Dedifferentiated amniotic fluid mesenchymal stem cell (primary cell): ENCODE results near the gene KCNJ15.

Experiments
- DNase-seq: peaks from one replicate; pipeline ENCODE4 v3.0.0-alpha.2; 2016; ENCODE audit errors: extremely low spot score

Gene KCNJ15

DNA sequence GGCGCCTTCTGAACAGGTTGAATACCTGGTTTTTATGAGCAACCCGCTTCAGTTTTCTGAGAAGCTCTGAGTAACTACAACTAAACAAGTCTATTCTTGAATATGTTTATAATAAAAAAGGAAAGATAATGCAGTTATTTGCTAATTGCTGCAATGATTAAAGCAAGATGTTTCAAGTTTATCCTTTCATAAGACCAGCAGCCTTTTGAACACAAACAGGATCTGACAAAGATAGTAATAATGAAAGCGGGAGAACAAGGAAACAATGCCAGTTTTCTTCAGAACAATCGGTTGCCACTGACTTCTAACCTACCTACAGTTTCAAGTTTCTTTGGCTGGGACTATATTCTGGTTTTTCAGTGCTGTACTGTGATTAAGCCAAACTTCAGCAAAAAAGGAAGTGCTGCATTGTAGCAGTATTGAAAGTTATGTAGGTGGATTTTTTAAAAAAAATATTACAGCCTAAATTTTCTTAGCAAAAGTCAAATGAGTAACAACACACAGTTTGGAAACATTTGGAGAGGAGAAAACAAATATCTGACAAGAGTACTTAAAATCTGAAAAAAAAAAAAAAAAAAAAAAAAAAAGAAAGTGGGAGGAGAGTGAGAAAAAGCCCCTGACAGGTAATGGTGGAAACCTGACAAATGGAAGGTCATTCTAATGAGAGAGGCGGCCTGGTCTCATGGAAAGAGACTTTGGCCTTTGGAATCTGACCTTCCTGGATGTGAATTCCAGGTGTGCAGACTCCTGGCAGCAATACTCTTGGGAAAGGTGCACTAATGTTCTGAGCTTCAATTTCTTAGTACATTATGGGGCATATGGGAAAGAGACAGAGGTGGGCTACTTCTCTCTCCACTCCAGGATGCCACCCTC is 11.4 kb downstream of the KCNJ15 start:
- no peak for DNase-seq

DNA sequence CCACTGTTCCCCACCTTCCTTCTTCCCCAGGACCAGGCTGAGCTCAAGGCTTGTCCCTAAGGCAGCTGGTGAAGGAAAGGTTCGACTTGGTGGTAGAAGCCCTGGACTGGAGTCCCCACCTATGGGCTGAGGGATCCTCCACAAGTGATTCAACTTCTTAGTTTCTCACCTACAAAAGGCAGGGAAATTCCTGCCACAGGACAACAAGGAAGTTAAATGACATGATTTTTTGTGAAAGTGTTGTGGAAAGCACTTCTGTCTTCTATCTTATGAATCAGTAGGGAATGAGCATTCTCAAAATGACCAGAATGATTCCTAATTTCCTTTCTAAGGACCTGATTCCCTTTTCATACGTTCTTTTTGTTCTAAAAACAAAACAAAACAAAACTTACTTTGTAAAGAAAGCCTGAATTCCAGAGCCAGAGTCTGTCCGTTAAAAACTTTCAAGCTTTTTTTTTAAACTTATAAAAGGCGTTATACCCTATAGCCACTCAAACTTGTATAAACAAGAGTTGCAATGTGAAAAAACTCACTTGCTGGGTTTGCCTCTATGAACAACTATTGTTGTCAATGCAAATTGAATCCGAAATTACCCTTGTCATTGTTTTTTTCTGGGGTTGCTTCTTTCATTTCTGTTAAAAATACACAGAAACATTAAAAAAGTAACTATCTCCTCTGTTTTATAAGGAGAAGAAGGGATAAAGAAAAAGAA is 12.2 kb downstream of the KCNJ15 start:
- no peak for DNase-seq

DNA sequence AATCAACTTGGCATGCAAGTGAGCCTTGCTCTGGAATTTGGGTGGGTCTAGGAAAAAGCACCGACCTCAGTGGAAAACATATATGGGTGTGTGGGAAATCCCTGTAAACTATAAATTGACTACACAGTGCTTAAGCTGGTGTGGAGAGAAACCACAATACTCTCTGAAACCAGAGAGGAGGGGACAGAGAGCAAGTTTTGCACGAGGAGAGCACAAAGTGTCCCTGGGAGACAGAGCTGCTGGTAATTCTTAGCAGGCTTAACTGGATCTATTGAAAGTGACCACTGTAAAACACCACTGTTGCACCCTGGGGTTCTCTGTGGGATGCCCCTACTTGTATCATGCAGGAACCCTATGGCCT is 12.8 kb downstream of the KCNJ15 start:
- DNase-seq = no peak

DNA sequence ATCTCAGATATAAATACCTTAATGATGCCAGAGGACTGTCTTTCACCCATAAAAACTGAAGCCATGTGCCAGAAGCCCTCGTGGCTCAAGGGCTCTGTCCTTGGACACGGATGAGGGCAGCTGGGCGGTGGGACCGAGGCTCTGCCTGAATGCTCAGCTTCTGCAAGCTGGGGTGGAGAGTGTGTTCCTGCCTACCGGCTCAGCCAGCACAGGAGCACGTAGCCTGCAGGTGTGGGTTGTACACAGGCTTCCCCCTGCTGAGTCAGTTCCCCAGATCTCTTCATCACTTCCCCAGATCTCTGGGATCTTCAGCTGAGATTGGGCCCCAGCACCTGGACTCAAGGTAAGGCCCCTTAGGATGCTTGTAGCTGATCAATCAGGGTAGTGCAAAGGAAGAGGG is 15.4 kb downstream of the KCNJ15 start:
- no peak for DNase-seq

DNA sequence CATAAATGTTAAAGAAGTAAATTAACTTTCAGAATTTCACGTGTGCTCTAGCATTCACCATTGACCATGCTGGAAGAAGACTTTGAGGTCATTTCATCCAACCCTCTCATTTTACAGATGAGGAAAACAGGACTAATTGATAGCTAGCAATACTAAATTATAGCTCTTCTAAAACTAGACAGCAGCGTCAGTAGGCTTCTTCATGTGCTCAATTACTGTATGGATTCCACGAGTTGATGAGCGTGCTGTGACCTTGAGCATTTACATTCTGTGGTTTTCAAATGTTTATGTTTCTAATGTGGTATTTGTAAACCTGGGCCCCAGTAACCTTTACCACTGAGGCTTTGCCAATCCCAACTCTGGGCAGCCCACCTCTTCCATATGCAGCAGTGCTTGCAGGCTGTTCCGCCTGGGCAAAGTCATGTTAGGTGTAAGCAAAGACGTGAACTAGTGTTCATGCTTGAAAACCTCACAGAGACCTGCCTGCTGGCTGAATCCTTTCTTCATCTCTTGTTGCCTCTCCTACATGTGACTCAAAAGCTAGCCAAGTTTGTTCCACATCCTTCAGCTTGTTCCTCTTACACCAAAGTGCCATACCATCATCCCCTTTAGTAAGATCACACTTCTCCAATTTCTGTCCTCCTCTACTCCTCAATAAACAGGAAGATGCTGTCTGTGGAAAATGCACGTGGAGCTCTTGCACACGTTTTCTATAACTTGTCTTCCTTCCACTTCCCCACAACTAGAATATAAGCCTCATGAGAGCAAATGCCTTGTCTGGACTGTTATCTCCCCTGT is 17.2 kb downstream of the KCNJ15 start:
- no peak for DNase-seq

DNA sequence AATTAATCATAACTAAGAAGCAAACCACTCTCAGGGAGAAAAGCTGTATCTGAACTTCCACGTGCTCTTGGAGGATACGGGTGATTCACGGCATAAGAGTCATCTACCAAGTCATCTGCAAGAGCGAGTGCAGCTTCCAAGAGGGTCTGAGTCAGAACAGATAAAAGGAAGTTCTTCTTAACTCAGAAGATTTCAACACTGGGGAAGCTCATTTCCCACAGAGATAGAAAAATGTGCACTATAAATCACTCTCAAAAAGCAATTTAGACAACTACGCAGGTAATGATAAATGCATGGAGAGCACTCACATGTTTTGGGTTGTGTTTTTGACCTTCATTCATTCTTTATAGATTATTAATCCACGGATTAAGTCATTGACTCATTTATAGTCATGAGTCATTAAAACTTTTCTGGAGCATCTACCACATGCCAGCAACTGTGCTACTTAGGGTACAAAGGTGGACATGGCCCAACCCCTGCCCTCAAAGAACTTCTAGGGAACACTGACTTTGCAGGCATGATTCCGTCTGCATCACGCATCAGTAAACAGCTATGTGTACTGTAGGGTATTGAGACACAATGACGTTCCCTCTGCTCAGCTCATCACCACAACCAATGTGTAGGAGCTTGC is 20.8 kb downstream of the KCNJ15 start:
- peak; percentile 77 for DNase-seq

DNA sequence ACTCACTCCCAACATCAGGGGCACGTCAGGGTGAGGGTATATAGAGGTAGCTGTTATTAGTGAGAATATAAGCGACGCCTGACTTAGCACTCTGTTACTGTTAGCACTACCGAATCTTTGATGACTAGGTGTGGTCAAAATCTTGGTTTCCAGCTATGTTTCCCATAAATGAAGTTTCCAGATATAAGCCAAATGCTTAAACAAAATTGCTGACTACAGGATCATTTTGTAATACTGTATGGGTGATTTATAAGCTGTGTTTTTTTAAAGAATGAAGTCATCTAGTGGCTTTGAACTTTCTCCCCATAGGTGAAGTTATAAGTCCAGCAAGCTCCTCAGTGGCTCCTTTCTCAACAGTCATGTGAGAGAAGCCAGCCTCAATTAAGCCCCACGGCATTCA is 23.7 kb downstream of the KCNJ15 start:
- no peak for DNase-seq

DNA sequence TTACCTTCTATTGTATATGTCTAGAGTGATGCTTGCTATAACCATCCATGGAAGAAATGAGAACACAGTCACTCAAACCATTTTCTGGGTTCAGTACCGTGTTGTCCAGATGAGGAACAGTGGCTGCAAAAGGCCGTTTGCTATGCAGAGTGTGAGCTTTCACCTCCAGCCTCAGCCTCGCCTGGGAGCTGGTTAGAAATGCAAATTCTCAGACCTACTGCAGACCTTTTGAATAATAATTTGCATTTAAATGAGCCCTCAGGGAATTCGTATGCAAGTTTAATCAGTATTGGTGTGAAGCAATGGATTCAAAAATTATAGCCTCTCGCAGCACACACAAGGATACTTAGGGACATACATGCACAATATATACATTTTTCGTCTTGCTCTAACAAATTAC is 24.1 kb downstream of the KCNJ15 start:
- no peak for DNase-seq

DNA sequence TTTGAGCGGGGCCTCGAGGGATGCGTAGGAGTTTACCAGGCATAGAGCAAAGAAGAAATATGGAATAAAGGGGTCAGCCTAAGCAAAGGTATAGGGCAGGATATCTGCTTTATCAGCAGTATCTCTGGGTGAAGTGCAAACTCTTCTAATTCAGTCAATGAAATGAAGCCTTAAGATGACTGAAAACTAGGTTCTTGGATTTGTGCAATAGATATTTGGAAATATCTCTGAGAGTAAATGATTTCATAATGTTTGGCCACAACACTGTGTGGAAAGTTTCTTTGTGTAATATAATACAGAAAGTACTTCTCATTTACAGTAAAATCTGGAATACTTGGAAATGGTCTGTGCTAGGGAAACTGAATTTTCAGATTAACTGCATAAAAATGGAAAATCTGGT is 26.1 kb downstream of the KCNJ15 start:
- DNase-seq = peak; percentile 51

DNA sequence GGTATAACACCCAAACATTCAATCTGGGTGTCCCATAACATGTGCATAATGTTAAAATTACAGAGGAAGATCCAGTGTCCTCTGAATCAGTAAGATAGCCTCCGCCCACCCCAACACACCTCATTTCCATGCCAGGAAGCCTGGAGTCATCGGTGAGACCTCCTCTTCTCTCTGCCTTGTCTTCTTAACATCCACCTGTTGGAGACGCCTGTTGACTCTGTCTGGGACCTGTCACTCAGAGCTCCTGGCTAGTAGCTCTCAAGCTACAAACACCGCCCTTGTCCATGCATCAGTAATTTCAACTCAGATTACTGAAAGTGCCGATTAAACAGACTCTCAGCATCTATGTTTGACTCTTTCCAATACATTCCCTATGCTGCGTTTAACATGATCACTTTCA is 27.4 kb downstream of the KCNJ15 start:
- DNase-seq = no peak

DNA sequence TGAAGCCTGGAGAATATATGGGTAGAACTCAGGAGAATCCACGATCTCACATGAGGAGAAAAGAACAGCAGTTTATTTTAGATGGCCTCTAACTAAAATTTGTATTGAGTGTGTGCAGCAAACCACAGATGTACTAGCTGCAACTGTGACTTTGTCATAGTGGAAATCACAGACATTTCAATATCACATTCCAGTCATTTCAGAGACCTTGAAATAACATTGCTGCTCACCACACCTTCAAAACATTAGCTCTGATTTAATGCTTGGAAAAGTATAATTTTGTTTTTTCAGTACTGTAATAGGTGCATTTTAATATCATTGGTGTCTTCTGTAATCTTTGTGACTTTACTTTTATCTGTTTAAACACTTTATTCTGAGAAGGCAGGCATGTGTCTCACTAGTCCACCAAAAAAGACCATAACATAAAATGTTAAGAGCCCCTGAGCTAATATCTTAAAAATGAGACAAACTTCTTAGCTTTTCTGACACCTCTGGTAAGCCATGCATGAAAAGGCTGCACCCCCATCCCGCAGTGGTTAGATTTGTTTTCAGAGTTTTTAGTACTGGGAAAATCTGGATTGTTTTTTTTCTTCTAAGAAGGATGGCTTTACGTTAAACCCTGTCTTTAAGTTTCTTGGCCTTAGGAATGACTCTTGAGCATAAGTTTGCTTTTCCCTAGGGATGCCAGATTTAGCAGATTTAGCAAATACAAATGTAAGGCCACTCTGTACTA is 30.1 kb downstream of the KCNJ15 start:
- DNase-seq = no peak

DNA sequence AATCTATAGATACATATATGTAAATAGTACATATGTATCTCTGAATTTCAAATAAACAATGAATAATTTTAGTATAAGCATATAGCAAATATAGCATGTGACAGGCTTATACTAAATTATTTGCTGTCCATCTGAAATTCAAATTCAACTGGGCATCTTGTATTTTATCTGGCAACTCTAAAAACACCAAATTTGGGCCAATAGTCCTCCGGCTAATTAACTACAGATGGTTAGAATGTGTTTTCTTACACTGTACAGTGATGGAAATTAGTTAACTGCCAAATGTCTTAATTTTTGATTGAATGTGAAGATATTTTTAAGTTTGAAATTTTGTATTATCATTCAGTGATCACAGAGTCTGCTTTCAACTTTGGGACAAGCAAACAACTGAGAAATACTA is 30.7 kb downstream of the KCNJ15 start:
- no peak for DNase-seq

DNA sequence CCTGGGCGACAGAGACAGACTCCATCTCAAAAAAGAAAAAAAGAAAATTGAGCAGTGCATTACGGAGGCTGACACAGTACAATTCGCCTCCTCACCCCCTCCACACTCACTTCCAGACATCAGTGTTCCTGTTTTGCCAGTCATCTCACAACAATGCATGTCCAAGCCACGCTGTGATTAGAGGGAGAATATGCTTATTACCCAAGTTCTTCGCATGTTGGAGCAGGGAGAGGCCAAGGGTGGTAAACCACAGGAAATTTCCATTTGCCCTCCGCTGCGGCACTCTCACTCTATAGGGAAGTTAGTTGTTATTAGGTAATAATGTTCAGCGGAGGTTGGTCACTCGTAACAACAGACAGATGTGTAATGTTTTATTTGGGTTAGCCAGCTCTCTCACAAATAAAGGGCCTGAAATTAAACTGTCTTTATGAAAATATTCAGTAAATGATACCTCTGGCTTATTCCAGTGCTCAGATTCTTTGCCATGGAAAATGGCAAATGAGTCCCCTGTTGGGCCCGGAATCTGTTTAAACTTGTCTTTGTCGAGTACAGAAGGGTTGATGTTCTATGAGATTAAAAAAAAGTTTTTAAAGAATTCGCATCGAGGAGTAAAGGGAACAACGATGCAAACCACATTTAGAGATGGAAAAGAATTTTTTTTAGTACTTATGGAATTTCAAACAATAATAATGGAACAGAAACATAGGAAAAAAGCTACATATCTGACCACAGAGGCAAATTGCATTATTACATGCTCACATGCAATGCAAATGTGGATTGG is 33.1 kb downstream of the KCNJ15 start:
- peak; percentile 91 for DNase-seq

DNA sequence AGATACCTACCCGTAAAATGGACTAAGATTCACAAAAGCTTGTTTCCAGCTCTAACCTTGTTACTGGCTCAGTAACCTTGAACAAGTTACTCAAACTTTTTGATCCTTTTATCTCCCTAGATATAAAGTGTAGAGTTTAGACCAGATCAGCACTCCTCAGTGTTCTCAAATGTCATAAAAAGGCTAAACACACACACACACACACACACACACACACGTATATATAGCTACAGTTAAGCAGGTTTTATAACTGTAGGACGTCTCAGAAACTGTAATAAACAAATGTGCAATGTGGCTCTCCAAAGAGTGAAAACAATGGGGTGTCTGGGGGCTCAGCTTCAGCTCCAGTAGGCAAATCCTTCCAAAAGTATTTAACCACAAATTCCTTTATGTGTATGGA is 34.0 kb downstream of the KCNJ15 start:
- DNase-seq = no peak

DNA sequence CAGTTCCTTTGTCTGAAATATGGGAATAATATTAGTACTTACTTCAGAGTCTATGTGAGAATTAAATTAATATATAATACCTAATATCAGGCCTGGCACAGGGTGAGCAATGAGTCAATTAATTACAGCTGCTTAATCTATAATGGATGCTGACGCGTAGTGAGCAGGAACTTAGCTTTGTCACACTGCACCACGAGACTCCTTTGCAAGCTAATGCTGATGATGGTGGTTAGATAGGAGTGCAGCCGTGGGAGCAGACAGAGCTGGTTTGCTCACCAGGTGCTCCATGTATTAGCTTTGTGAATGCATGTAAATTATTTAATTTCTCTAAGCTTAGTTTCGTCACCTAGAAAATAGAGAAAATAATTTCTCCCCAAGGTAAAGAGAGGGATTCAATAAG is 35.1 kb downstream of the KCNJ15 start:
- no peak for DNase-seq

DNA sequence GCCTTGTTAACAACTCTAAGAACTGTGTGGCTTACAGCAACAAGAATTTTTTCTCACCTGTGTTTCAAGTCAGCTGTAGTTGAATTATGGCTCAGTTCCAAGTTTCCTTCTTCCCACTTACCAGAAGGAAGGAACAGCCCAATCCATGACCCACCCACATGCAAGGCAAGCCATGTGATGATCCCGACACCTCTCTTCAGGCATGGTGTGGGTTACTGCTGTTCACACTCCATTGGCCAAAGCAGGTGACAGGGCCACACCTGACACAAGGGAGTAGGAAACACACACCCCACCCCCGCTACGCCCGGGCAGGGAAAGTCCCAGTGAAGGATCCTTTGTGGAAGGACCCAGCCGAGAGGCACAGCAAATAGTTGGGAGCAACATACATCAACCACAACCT is 36.3 kb downstream of the KCNJ15 start:
- DNase-seq = no peak

DNA sequence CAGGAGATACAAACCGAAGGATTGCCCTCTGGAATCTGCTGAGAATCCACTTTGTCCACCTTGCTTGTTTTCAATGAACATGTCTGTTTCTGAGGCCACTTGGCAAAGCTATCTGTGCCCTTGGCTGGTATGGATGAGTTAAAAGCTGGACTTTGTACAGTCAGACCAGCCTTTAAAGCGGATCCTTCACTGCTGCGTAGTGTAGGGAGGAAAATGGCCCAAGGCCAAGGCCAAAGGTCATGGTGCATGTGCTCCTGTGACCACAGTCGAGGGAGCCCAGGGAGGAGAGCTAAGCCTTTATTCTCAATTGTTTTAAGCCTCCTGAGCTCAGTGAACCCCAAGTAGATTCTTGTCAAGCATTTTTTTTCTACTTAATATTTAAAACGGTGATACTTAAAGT is 37.0 kb downstream of the KCNJ15 start:
- DNase-seq = no peak

DNA sequence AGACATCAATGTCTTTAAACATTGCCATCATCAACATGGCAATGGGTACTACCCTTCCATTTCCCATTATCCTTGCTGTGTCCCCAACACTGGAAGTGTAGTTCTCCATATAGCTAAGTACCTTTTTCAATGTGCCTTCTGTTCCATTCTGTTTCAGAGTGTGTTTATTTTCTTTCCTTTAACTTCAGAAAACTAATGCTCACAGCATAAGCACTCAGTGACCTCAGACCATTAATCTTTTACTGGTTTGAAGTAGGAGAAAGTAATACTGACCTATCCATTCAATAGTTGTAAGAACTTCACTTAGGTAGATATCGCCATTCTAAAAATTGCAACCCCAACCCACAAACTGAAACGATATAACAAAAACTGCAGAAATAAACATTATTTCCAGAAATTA is 37.8 kb downstream of the KCNJ15 start:
- no peak for DNase-seq

DNA sequence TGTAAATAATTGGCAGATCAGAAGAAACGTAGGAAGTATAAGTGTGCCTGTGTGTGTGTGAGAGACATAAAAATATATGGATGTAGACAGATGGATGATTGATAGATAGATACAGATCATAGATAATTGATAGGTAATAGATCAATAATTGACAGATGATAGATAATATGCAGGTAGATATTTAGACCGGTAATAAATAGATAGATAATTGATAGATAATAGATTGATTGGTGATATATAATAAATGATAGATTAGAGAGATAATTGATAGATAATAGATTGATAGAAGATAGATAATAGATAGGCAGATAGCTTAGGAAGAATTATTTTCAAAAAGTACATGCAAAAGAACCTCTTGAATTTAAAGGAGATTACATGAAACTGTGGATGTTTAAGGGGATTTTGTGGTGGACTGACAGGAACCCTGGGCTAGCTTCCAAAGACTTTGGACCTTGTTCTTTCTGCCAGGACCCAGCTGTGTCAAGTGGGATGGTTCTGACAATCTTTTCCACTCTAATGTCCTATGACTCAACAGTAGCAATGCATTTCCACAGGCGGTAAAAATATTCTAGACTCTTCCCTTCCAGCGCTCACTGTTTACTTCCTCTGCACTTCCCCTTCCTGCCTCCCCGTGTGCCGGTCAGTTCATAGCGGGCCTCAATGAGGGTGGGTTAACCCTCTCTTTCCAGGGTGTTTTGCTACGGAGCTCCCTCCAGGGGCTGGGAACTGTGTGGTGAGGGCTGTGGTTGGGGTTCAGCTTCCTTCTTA is 39.4 kb downstream of the KCNJ15 start:
- no peak for DNase-seq

DNA sequence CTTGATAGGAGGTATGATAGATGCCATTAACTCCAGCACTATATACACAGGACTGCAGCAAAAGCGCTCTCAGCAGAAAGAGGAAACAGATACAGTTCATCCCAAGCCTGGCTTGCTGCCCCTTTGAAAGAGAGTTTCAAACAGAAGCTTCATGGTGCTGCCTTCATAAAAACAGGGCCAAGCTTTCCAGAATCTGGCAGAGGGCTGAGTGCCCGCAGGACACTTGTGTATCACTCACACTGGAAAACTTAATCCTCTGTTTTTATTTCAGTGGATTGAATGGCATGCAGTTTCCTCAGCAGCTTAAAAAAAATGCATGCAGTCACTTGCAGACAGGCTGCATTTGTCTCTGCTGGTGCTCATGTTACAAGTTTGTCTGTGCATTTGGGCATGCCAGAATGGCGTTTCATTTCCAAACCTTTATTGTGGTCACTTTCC is 40.4 kb downstream of the KCNJ15 start:
- peak; percentile 88 for DNase-seq
